Caco-2 (cell line): ENCODE measurements around the gene CACNA1C. TPM values are rescaled to one million over a fixed set of nuclear protein-coding genes. Genes with fewer than 3 reads are reported as not detected.

Source experiments
- BruUV-seq: library from RNA; stranded (reverse); fragments of 400-500 nt; replicated peaks from 2 replicates; lab custom pipeline; 2021; lab: Mats Ljungman, UMichigan
- CTCF ChIA-PET: fragments of 300-600 bp; sonication (Branson Sonifier 250); formaldehyde crosslinking; loops from one replicate; lab custom pipeline; 2022; ENCODE audit warnings: antibody characterized with exemption; lab: Charles Lee
- POLR2A ChIA-PET: fragments of 300-600 bp; sonication (Branson Sonifier 250); formaldehyde crosslinking; loops from one replicate; lab custom pipeline; 2022; ENCODE audit warnings: antibody characterized with exemption; lab: Charles Lee
- DNase-seq, 2 experiments: peaks; one replicate each; pipeline versions ENCODE4 v3.0.0 to v3.0.0-alpha.2; 2020 to 2022
- H3K27me3 ChIP-seq: replicated peaks from 2 replicates; pipeline ENCODE4 v1.6.0; 2011; ENCODE audit warnings: low read length; ENCODE audit not compliant: control insufficient read depth, insufficient read depth
- H3K36me3 ChIP-seq: 2 replicates; pipeline ENCODE4 v1.5.1; 2011; ENCODE audit warnings: low read length; ENCODE audit not compliant: control insufficient read depth, insufficient read depth
- H3K4me1 ChIP-seq: fragments of 250-450 bp; sonication (Bioruptor Pico); 2 replicates; pipeline ENCODE4 v1.5.1; 2020; ENCODE audit warnings: mild to moderate bottlenecking
- H3K4me3 ChIP-seq: 2 replicates; pipeline ENCODE4 v1.5.1; 2011; ENCODE audit warnings: low read depth, mild to moderate bottlenecking, control low read depth, low read length
- H3K9me3 ChIP-seq: fragments of 250-450 bp; sonication (Bioruptor Pico); 2 replicates; pipeline ENCODE4 v1.5.1; 2020; ENCODE audit warnings: mild to moderate bottlenecking, moderate library complexity
- H3K27ac Mint-ChIP-seq: one replicate; pipeline ENCODE4 v1.8.0; 2022; ENCODE audit warnings: mixed read lengths; ENCODE audit not compliant: unreplicated experiment
- H3K27me3 Mint-ChIP-seq: one replicate; pipeline ENCODE4 v1.8.0; 2022; ENCODE audit warnings: mixed read lengths; ENCODE audit not compliant: insufficient read depth, unreplicated experiment
- H3K36me3 Mint-ChIP-seq: one replicate; pipeline ENCODE4 v1.8.0; 2022; ENCODE audit warnings: mild to moderate bottlenecking, mixed read lengths; ENCODE audit not compliant: insufficient read depth, unreplicated experiment
- H3K4me1 Mint-ChIP-seq: one replicate; pipeline ENCODE4 v1.8.0; 2022; ENCODE audit warnings: low read depth, mixed read lengths; ENCODE audit not compliant: unreplicated experiment
- H3K4me3 Mint-ChIP-seq: one replicate; pipeline ENCODE4 v1.8.0; 2022; ENCODE audit warnings: mild to moderate bottlenecking, moderate library complexity, mixed read lengths; ENCODE audit not compliant: unreplicated experiment
- H3K9me3 Mint-ChIP-seq: one replicate; pipeline ENCODE4 v1.8.0; 2022; ENCODE audit warnings: mixed read lengths; ENCODE audit not compliant: unreplicated experiment
- CTCF ChIP-seq, 2 experiments: fragments of 200-600 bp in 1 of 2; IDR thresholded peaks; 1 replicate in 1 of 2; 2 replicates in 1 of 2; pipeline versions ENCODE4 v1.5.1 to v1.8.0; 2011 to 2022; ENCODE audit warnings: antibody characterized with exemption in 1 of 2, control low read depth in 1 of 2, inconsistent platforms in 1 of 2, low read depth in 1 of 2, low read length in 1 of 2, mild to moderate bottlenecking in 1 of 2, moderate library complexity in 1 of 2; ENCODE audit not compliant: insufficient read depth in 1 of 2, severe bottlenecking in 1 of 2, unreplicated experiment in 1 of 2
- intact Hi-C: fragments of 100-400 bp; cut with micrococcal nuclease; formaldehyde crosslinking; loops from one replicate; pipeline ENCODE4 v1.10.0; 2022; ENCODE audit not compliant: unreplicated experiment
- total RNA-seq: library from RNA; stranded (reverse); gene quantifications from 2 replicates; pipeline ENCODE4 v1.2.3, GENCODE V29; 2022

The CACNA1C gene
- total RNA-seq, 1 experiment from 2014 or later = not detected

DNA sequence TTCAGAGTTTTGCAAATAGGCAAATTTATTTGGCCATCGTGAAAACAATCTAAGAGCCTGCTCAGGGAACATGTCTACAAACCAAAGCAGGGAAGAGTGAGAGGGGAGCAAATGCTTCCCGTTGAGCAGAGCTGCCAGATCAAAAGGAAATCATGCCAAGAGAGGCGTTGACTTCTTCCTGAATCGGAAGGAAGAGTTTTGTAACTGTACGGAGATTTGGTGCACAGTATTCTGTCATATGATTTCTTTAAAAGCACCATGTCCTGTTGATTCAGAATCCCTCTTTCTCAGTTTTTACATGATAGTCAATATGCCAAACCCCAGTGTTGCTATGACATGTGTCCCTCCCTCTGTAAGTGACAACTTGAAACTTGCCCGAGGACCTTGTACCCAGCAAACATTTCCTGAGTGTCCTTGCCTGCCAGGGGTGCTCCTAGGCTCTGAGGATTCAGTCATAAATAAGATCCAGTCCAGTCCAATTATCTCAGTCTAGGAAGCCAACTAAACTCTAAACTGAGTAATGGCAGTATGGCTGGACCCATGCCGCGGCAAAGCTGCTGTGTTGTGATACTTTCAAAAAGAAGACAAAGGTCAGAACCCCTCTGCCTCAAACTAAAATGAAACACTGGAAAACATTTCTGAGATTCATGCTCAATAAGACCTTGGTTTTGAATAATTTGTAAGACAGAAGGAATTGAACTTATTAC lies 441.9 kb downstream of the CACNA1C start:
- Mint-ChIP-seq H3K9me3 (no peaks in the 10 kb centered on the region), H3K36me3 (no peaks in the 10 kb centered on the region), H3K4me1 (no peaks in the 10 kb centered on the region), H3K4me3 (no peak overlapping the region), H3K27ac (no peak overlapping the region), H3K27me3 (peaks cover 25% of the 10 kb centered on the region)
- ChIA-PET POLR2A (no interaction called here), CTCF (no interaction called here)
- no peak for TF ChIP-seq CTCF (IDR thresholded peaks at IDR 0.05; ENCODE audit: insufficient read depth in 1 of 2, low read depth in 1 of 2, low read length in 1 of 2, severe bottlenecking in 1 of 2, unreplicated experiment in 1 of 2)
- Histone ChIP-seq H3K4me1 (no peaks in the 10 kb centered on the region), H3K36me3 (no peaks in the 10 kb centered on the region), H3K27me3 (no peaks in the 10 kb centered on the region), H3K4me3 (no peak overlapping the region), H3K9me3 (no peaks in the 10 kb centered on the region)
- no TSS peak for BruUV-seq
- no peak for DNase-seq
- intact Hi-C loops = no loop called here

- ChIA-PET POLR2A (no interaction called here), CTCF (no interaction called here)
- no peaks in the 10 kb centered on the region for H3K4me1 Mint-ChIP-seq
- intact Hi-C loops = no loop called here
- DNase-seq = no peak
- Histone ChIP-seq H3K27me3 (no peaks in the 10 kb centered on the region), H3K9me3 (no peaks in the 10 kb centered on the region), H3K4me1 (no peaks in the 10 kb centered on the region), H3K4me3 (no peak overlapping the region), H3K36me3 (no peaks in the 10 kb centered on the region)
- BruUV-seq = no TSS peak
- TF ChIP-seq CTCF (IDR thresholded peaks at IDR 0.05; ENCODE audit: insufficient read depth in 1 of 2, low read depth in 1 of 2, low read length in 1 of 2, severe bottlenecking in 1 of 2, unreplicated experiment in 1 of 2) = no peak
- no peaks in the 10 kb centered on the region for H3K36me3 Mint-ChIP-seq
- H3K27me3 Mint-ChIP-seq = peaks cover 28% of the 10 kb centered on the region
- H3K9me3 Mint-ChIP-seq = no peaks in the 10 kb centered on the region
- H3K4me3 Mint-ChIP-seq = no peak overlapping the region
- H3K27ac Mint-ChIP-seq = no peak overlapping the region
Measured at GRCh38 chr12:2495417-2496112, 442.8 kb downstream of the CACNA1C start.

GRCh38 chr12:2498964-2499500 lies 446.2 kb downstream of the CACNA1C start:
- Histone ChIP-seq H3K27me3 (no peaks in the 10 kb centered on the region), H3K36me3 (no peaks in the 10 kb centered on the region), H3K4me1 (no peaks in the 10 kb centered on the region), H3K4me3 (no peak overlapping the region), H3K9me3 (no peaks in the 10 kb centered on the region)
- POLR2A ChIA-PET = no interaction called here
- DNase-seq = no peak
- Mint-ChIP-seq H3K4me3 (no peak overlapping the region), H3K9me3 (no peaks in the 10 kb centered on the region), H3K36me3 (no peaks in the 10 kb centered on the region), H3K27ac (no peak overlapping the region), H3K4me1 (no peaks in the 10 kb centered on the region), H3K27me3 (peaks cover 29% of the 10 kb centered on the region)
- no TSS peak for BruUV-seq
- no peak for TF ChIP-seq CTCF (IDR thresholded peaks at IDR 0.05; ENCODE audit: insufficient read depth in 1 of 2, low read depth in 1 of 2, low read length in 1 of 2, severe bottlenecking in 1 of 2, unreplicated experiment in 1 of 2)
- CTCF ChIA-PET = no interaction called here
- intact Hi-C loops = no loop called here
